ENCODE measurements around the gene SMIM22. TPM values are rescaled to one million over a fixed set of nuclear protein-coding genes. Genes with fewer than 3 reads are reported as not detected.

SMIM22 gene
- total and polyA plus RNA-seq, 4 donors: 26.8 to 324 (median 97.0) TPM

GRCh38 chr16:4785758-4786433, 9.3 kb upstream of the SMIM22 start:
- Histone ChIP-seq H3K36me3 (ENCODE audit: control insufficient read depth in 4 of 4, insufficient read depth in 4 of 4, low read length in 4 of 4) (no peaks in the 10 kb centered on the region), H3K27ac (ENCODE audit: low read depth in 1 of 2, low read length in 1 of 2) (no peak overlapping the region), H3K4me3 (no peak overlapping the region), H3K4me1 (ENCODE audit: control insufficient read depth in 5 of 5, insufficient read depth in 5 of 5, low read length in 5 of 5) (no peaks in the 10 kb centered on the region), H3K9ac (ENCODE audit: insufficient read depth in 1 of 2, low read length in 2 of 2) (no peak overlapping the region), H3K9me3 (ENCODE audit: control insufficient read depth in 4 of 4, insufficient read depth in 3 of 4, low read length in 3 of 4) (no peaks in the 10 kb centered on the region), H3K27me3 (ENCODE audit: control insufficient read depth in 3 of 3, insufficient read depth in 3 of 3, low read length in 2 of 3) (no peaks in the 10 kb centered on the region)
- DNase-seq (no peak), ATAC-seq (ENCODE audit: insufficient read depth, low FRiP score) (no peak)
- no peak for TF ChIP-seq CTCF (IDR thresholded peaks at IDR 0.05; ENCODE audit: control extremely low read depth, extremely low read depth)
- WGBS, 2 donors: 92 to 93% methylated on average over 23 of the region's 23 CpGs

- H3K9me3 ChIP-seq (ENCODE audit: control insufficient read depth in 4 of 4, insufficient read depth in 3 of 4, low read length in 3 of 4): no peaks in the 10 kb centered on the region
- no peak overlapping the region for H3K27ac ChIP-seq (ENCODE audit: low read depth in 1 of 2, low read length in 1 of 2)
- TF ChIP-seq CTCF (IDR thresholded peaks at IDR 0.05; ENCODE audit: control extremely low read depth, extremely low read depth): no peak
- no peaks in the 10 kb centered on the region for H3K4me1 ChIP-seq (ENCODE audit: control insufficient read depth in 5 of 5, insufficient read depth in 5 of 5, low read length in 5 of 5)
- H3K27me3 ChIP-seq (ENCODE audit: control insufficient read depth in 3 of 3, insufficient read depth in 3 of 3, low read length in 2 of 3): no peaks in the 10 kb centered on the region
- ATAC-seq (ENCODE audit: insufficient read depth, low FRiP score) (no peak), DNase-seq (no peak)
- H3K36me3 ChIP-seq (ENCODE audit: control insufficient read depth in 4 of 4, insufficient read depth in 4 of 4, low read length in 4 of 4): no peaks in the 10 kb centered on the region
- no peak overlapping the region for H3K9ac ChIP-seq (ENCODE audit: insufficient read depth in 1 of 2, low read length in 2 of 2)
- 94 to 97% methylated on average over 8 of the region's 8 CpGs for WGBS, 2 donors
- H3K4me3 ChIP-seq: no peak overlapping the region
Observed at GRCh38 chr16:4787068-4787467, 8.1 kb upstream of the SMIM22 start.

DNA sequence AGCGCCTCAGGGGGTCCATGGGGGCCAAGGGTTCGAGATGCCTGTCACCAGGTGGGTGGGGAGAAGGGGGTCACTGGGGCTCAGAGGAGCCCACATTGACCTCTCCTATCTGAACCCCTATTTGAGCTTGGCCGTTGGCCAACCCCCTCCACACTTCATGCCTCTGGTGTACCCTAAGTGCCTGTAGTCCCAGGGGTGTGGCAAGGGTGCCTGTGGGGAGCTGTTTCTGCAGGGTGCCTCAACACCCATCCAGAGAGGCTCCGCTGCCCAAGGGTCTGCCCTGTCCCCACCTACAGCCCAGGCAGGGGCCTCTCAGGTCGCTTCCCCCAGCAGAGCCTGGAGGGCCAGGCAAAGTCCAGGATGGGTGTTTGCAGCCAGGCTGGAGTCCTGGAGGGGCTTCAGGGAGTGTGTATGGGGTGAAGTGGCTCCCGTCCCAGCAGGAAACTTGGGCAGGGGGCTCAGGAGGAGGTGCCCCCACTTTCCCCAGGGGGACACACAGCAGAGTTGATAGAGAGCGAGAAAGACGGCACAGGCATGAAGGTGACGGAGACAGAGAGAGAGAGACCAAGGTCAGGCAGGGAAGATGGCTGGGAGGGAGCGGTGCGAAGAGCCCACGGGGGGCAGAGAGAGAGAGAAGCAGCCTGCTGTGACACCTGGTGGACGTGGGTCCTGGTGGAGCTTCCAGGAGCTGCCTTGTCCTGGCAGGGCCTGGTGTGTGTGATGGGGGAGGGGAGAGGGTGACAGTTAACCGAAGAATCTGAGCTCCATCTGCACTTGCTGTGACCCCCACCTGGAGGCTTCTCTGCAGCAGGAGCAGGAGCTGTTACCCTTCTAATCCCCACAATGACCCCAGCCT, 7.3 kb upstream of the SMIM22 start, which contains the start of gene SEPTIN12:
TSS of gene SEPTIN12 (minus strand) at position 719 of the 856 bp plus-strand sequence. CDS start at position 19, 700 bp downstream.
- Histone ChIP-seq H3K27ac (ENCODE audit: low read depth in 1 of 2, low read length in 1 of 2) (no peak within 1 kb of the TSS), H3K4me1 (ENCODE audit: control insufficient read depth in 5 of 5, insufficient read depth in 5 of 5, low read length in 5 of 5) (no peaks in the 10 kb centered on the region), H3K9ac (ENCODE audit: insufficient read depth in 1 of 2, low read length in 2 of 2) (no peak within 1 kb of the TSS), H3K36me3 (ENCODE audit: control insufficient read depth in 4 of 4, insufficient read depth in 4 of 4, low read length in 4 of 4) (no peaks in the 10 kb centered on the region), H3K4me3 (no peak within 1 kb of the TSS), H3K27me3 (ENCODE audit: control insufficient read depth in 3 of 3, insufficient read depth in 3 of 3, low read length in 2 of 3) (no peaks in the 10 kb centered on the region), H3K9me3 (ENCODE audit: control insufficient read depth in 4 of 4, insufficient read depth in 3 of 4, low read length in 3 of 4) (no peaks in the 10 kb centered on the region)
- no peak for TF ChIP-seq CTCF (IDR thresholded peaks at IDR 0.05; ENCODE audit: control extremely low read depth, extremely low read depth)
- WGBS, 2 donors: 75 to 84% methylated on average over 14 of the region's 14 CpGs
- DNase-seq (no peak), ATAC-seq (ENCODE audit: insufficient read depth, low FRiP score) (no peak)

Measured in lung (tissue), 12 donors.